Measurements from ENCODE around the gene HMCN2.
"Not testable (repeated sequence)": the region's sequence is repeated elsewhere in the genome, so short reads cannot be mapped to it uniquely, and the experiment has no call there.

Gene HMCN2

DNA sequence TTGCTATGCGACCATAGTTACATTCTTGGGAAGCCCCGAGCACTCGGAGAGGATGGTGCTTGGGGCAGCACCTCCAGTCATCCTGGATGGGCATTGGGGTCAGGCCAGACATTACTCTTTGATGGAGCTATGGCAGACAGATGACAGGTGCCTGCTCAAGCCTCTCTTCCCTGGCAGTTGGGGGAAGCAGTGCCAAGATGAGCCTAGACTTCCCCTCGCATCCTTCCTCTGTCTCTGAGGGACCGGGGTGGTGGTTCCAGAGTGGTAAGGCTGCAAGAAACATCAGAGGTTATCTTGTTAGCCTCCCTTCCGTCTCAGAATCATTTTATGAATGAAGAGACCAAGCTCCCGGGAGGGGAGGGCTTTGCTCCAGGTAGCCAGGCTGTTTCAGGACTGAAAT, 2.8 kb upstream of the HMCN2 start:
- in situ Hi-C loops (cut with MboI; ENCODE audit: low sequenced_read_pairs): no loop called here

DNA sequence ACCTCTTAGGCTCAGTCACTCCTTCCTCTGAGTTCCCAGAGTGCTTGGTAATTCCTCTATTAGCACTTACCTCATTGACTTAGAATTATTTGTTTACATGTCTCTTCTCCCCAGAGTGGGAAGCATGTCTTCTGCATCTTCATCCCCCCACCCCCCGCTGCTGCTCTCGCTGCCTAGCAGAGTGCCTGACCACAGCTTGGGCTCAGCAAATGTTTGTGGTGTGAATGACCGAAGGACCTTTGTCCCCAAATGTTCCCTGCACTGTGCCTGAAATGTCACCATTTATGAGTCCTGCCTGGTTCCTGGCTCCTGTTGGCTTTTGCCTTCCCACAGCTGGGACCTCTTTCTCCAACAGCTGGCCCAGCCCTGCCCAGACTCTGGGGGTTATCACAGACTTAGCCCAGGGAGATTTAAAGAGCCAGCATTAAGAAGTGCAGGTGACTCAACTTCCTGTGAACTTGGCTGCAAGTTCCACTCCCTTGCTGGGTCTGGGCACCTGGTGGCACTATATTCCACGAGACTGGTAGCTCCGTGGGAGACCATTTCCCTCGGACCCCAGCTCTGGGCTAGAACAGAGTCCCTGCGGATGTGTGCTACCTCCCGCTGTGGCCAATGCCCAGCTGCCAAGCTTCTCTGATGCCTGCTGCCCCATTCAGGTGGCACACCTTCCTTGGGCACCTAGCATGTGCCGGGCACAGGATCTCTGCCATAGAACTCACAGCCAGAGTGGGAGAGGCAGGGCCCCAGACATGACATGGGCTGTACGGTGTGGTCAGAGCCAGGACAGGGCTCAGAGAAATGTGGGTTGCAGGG, 1.8 kb upstream of the HMCN2 start:
- in situ Hi-C loops (cut with MboI; ENCODE audit: low sequenced_read_pairs): no loop called here

DNA sequence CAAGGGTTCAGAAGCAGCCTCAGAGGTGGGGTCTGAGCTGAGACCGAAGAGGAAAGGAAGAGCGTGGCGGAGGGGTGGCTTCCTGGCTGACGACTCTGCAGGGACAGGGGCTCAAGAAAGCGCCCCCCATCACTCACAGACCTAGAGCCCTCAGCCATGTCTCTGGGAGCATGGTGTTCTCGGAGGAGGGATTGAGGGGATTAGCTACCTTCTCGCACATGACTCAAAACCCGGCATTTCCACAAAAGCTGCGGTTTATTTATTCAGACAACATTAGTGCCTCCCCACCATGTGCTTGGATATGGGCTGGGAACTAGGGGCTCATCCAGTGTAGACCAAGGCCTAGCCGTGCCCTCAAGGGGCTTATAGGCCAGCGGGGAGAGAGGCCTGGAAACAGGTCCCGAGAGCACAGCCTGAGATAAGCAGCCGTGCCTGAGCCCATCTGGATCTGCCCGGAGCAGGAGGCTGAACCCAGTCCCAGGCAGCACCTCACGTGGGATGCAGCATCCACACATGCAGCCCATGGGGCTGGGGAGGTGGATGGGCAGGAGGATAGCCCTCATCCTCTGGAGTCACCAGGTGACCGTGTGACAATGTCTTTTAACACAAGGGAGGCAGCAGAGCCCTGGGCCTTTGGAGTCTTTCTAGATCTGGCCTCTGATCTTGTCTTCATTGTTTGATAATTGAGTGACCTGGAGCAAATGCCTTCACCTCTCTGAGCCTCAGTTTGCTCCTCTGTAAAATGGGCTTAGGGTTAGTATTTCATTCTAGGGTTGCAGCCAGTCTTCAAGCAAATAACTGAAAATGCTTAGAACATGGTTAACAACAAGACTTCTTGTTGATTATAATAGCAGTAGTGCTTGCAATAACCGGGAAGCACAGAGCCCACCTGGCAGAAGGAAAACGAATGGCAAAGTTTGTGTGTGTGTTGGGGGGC, 878 bp upstream of the HMCN2 start:
- in situ Hi-C loops (cut with MboI; ENCODE audit: low sequenced_read_pairs): no loop called here

DNA sequence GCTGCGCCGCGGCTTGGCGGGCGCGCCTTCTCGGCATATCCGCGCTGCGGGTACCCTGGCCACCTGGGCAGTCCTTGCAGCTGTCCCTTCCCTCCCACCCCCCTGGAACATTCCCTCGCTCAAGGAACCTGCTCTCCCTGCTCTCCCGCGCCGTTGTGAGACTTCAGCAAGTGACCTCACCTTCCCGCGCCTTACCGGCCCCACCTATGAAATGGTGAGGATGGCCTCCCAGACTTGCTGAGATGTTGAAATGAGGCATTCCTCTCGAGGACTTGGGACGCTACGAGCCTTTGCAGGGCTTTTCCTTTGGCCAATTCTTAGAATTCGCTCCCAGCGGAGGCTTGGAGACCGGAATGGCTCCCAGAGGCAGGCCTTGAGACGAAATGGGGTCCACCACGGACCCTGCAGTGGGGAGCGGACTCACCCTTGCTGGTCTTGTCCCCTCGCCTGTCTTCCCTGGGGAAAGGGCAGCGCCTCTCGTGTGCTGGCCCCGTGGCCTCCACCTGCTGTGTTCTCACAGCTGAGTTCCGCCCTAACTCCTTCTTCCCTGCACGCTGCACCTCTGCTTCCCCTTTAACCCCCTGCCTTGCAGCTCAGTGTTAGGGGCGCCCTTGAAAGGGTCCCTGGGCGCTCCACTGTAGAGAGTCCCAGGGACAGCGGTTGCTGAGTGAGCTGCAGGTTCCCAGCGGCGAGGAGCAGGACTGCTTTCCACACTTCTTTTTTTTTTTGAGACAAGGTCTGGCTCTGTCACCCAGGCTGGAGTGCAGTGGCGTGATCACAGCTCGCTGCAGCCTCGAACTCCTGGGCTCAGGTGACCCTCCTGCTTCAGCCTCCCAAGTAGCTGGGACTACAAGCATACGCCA, 907 bp downstream of the HMCN2 start:
- in situ Hi-C loops (cut with MboI; ENCODE audit: low sequenced_read_pairs): no loop called here

DNA sequence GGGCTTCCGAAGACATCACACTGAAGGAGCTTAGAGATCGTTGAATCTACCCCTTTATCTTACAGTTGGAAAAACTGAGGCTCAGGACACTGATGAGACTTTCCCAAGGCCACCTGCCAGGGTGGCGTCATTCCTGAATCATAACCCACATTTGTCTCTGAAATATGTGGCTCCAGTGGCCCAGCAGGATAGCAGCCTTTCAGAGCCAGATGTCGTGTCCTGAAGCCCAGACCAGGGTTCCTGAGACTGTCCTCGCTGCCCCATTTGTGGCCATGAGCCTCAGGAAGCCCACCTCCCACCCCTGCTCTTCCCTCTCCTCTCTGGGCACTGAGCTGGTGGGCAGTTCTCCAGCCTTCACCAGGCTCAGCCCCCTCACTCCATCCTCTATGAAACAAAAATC, 2.4 kb downstream of the HMCN2 start:
- in situ Hi-C loops (cut with MboI; ENCODE audit: low sequenced_read_pairs): no loop called here

DNA sequence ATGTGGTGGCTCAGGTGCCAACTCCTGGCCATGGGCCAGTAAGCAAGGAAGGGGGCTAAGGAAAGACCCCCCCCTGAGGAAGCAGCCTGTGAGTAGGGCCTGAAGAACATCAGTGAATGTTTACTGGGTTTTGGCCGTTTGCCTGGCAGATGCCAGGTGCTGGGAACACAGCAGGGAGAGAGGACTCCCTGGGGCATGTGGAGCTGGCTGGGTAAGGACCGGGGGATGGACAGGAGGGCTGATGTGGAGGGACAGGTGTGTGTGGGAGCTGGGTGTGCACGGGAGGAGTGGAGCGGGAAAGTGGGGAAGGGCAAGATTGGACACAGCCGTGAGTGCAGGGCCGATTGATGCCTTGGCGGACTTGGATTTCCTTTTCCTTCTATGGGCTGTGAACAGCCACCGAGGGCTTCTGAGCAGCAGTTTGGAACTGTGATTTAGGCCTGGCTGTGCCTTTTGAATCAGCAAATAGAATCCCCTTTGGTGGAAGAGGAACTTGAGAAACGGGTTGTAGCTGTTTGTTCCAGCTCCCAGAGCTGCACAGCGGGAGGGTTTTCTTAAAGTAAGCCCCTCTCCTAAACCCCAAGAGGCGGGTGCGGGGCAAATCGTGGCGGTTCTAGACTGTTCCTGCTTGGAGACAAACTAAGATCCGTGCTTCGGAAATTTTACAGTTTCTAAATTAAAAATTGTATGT, 3.1 kb downstream of the HMCN2 start:
- in situ Hi-C loops (cut with MboI; ENCODE audit: low sequenced_read_pairs): no loop called here

DNA sequence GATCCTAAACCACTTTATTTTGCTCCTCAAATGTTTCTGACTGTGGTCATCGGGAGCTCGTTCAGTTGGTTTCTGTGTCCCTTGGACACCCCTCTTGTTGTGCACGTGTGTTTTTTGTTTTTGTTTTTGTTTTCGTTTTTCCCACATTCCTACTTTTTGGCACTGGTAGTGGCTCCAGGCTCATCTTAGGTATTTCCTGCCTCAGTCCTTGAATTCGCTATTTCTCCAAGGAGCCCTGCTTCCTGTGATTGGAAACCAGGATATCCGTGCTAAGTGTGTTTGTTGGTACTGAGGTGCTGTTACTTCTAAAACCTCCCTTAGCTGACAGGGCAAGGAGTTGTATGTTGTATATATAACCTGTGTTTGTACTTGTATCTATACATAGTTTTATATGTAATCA, 5.9 kb downstream of the HMCN2 start:
- in situ Hi-C loops (cut with MboI; ENCODE audit: low sequenced_read_pairs): no loop called here

DNA sequence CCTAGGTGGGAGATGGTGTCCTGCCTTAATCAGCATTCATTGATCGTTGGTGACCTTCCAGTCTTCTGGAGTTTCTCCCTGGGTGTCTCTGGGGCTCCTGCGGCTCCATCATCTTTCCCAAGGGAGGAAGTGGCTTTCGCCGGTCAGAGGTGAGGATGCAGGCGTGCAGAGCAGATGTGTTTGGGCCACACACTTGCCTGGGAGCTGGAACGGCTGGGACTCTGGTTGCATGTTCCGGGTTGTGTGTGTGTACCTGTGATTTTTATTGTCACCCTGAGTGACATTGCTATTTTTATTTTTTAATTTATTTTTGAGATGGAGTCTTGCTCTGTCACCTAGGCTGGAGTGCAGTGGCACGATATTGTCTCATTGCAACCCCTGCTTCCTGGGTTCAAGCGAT, 9.6 kb downstream of the HMCN2 start:
- in situ Hi-C loops (cut with MboI; ENCODE audit: low sequenced_read_pairs): no loop called here

DNA sequence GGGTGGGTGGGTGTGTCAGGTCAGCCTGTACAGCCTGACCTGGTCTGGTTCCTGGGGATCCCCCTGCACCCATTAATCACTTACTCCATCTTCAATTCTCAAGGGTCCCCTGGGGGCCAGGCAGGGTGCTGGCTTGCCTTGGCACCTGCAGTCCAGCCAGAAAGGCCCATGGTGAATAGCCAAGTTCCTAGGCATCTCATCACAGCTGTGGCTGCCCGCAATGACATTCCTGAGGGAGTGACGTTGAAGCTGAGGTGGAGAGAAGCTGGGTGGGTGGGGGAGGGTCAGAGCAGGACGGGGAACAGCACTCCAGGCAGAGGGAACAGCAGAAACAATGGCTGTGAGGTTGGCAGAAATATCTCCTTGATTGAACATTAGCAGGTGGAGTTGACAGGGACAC, 10.6 kb downstream of the HMCN2 start:
- in situ Hi-C loops (cut with MboI; ENCODE audit: low sequenced_read_pairs): no loop called here

DNA sequence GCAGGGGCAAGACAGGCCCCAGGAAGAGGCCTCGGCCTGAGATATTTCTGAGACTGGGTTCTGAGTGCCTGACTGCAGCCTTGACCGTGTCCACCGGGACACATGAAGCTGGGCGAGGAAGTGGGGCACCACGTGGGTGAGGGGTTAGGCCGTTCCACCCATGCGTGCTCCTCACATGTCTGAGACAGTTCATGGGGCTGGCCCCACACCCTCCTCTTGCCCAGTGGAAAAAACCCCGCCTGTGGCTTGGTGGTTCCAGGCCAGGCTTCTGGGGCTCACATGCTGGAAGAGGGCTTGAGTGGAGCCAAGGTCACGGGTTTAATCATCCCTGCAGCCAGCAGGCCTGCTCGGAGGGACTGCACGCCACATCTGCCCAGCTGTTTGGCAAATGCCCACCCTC, 11.4 kb downstream of the HMCN2 start:
- in situ Hi-C loops (cut with MboI; ENCODE audit: low sequenced_read_pairs): no loop called here

DNA sequence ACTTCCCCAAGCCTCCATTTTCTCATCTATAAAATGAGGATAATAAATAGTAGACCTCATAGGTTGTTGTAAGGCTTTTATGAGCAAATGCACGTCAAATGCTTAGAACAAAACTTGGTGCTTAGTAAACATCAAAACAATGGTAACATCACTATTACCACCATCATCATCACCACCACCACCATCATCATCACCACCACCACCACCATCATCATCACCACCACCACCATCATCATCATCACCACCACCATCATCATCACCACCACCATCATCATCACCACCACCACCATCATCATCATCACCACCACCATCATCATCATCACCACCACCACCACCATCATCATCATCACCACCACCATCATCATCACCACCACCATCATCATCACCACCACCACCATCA, 12.0 kb downstream of the HMCN2 start:
- in situ Hi-C loops (cut with MboI; ENCODE audit: low sequenced_read_pairs): not testable (repeated sequence)

DNA sequence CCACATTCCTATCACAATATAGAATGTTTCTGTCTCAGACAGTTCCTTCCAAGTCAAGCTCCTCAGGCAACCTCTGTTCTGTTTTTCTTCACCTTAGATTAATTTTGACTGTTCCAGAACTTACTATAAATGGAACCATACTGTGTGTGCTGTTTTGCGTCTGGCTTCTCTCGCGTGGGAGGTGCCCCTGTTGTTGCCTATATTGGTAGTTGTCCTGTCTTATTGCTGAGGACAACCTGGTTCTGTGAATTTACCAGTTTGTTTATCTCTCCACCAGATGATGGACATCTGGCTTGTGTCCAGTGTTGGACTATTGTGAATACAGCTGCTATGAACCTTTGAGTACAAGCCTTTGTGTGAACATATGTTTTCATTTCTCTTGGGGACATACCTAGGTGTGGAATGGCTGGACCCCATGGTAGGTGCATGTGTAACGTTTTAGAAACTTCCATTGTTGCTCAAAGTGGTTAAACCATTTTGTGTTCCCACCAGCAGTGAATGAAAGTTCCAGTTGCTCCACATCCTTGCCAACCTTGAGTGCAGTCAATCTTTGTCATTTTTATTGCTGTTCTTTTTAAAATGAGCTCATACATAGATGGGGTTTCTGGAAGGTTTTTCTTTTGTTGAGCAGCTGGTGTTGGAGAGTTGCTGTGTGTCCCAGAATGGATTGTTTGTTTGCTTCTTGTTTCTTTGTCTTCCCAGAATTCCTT, 18.1 kb downstream of the HMCN2 start:
- in situ Hi-C loops (cut with MboI; ENCODE audit: low sequenced_read_pairs): no loop called here

DNA sequence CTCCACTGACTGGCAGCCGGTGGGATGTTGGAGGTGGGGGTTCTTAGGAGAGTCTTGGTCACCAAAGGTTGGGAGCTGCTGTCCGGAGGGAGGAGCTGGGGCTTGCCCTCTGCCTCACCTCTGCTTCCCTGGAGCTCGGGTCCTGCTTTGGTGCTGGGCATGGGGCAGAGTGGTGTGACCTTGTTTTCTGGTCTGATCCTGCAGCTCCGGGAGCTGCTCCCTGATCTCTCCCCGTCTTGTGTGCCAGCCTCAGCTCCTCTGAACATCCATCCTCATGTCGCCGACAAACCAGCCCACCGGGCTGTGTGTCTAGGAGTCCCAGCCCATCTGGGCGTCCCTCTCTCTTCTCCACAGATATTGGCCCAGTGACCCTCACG, 18.7 kb downstream of the HMCN2 start:
- in situ Hi-C loops (cut with MboI; ENCODE audit: low sequenced_read_pairs): no loop called here

DNA sequence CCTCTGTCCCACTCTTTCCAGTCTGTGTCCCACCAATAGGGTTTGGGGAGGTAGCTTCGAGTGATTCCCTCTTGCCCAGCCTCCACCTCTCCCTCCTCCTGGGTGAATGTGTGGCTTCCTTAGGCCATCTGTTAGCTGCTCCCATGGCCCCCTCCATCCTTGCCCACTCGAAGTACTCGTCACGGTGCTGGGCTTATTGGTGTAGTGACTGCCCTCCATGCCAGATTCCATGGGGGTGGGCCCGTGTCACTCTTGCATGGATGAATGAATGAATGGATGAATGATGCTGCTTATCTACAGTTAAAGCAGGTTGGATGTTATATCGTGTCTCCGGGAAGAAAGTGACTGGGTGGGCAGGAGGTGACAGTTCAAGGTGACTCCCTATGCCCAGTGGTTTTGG, 19.1 kb downstream of the HMCN2 start:
- in situ Hi-C loops (cut with MboI; ENCODE audit: low sequenced_read_pairs): no loop called here

DNA sequence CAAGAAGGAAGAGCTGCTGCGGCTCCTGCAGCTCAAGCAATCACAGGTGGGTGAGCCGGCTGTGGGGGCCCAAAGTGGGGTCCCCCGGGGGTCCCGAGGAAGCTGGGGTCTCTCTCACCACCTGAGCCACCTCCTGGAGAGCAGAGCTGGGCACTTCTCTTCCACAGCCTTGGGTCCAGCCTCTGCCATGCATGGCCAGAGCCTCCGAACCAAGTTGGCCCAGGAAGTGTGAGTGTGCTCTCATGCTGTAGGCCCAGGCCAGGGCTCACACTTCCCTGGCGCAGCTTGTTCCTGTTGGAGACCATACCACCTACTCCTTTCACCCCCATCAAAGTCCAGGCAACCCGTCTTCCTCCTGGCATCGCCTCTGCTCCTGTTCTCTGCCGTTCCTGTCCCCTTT, 19.7 kb downstream of the HMCN2 start:
- in situ Hi-C loops (cut with MboI; ENCODE audit: low sequenced_read_pairs): no loop called here

DNA sequence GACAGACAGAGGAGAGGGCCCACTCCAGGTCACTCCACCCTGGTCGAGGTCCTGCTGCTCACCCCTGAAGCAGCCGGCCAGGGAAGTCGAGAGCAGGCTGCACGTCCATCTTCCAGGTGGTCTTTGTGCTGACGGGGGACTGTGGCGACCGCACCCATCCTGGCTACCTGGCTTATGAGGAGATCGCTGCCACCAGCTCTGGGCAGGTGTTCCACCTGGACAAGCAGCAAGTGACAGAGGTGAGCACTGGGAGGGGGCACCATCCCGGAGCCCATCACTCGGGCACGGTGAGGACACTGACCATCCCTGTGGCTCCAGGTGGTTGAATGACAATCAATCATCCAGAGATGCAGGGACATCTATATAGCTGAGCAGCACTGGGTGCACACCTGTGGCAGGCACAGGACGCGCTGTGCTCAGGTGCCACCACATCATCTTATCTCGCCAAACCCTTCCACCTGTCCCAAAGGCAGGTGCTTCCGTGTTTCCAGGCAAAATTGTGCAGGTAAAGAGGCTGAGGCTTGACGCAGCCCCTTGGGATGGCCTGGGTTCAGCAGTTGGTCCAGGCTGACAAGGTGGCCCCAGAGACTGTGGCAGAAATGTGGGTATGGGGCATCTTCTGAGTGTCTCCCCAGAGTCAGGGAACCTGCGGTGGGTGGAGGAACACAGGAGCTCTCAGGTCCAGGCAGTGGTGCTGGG, 20.7 kb downstream of the HMCN2 start:
- in situ Hi-C loops (cut with MboI; ENCODE audit: low sequenced_read_pairs): no loop called here

DNA sequence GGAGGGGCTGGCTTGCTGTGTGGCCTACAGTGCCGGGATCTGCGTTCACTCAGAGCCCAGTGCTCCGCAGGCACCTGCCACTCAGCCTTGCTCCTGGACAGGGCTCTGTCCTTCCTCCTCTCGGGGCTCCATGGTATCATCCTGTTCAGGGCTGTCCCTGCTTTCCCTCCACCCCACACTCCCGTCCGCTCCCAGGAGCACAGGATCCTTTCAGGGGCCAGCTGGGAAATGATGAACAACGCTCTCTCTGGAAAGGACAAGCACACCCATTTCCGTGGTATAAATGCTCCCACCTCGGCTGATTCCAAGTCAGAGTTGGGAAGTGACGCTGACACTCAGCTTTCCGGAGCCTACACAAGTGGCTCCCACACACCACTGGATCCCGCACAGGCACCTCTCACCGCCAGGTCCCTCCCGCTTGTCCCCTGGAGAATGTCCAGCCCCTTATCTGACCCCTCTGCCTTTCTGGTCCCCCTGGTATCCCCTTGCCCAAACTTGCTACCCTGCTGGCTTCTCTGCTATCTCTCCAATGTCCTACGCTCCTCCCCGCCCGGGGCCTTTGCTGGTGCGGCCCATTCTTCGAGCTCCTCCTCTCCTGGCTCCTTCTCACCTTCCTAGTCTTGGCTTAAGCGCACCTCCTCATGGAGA, 21.3 kb downstream of the HMCN2 start:
- in situ Hi-C loops (cut with MboI; ENCODE audit: low sequenced_read_pairs): no loop called here

DNA sequence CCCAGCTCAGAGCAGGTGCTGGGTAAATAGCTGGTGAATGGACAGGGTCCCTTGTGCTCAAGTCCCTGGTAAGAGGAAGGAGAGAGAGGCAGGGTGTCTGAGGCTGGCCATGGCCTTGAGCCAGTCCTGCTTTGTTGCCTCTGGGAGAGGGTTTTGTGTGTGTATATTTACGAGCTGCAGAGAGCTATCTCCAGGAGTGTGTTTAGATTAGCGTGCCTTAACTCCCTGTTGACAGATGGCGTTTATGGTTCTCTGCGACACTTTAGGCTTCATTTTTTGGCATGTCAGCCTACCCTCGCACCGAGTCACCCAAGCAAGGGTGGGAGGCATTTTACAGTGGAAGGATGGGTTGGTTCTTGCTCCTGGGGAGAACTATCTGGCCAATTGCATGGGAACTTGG, 22.2 kb downstream of the HMCN2 start:
- in situ Hi-C loops (cut with MboI; ENCODE audit: low sequenced_read_pairs): no loop called here

DNA sequence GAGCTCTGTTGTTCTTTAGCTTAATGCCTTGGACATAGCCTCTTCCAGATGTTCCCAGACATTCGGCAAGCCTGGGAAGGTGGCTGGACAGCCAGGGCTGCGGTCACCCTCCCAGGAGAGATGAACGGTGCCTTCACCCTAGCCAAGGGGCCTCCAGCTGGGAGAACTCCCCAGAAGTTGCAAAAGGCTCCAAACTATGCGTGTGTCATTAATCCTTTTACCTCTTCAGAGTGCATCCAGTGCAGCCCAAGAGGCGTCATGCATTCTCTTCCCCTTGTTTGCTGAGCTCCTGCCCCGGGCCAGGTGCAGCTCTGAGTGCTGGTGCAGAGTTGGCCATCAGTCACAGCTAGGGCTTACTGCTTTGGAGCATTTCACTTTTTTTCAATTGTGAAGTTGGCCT, 22.8 kb downstream of the HMCN2 start:
- in situ Hi-C loops (cut with MboI; ENCODE audit: low sequenced_read_pairs): no loop called here
